ENCODE results near the gene FTO.

DNA sequence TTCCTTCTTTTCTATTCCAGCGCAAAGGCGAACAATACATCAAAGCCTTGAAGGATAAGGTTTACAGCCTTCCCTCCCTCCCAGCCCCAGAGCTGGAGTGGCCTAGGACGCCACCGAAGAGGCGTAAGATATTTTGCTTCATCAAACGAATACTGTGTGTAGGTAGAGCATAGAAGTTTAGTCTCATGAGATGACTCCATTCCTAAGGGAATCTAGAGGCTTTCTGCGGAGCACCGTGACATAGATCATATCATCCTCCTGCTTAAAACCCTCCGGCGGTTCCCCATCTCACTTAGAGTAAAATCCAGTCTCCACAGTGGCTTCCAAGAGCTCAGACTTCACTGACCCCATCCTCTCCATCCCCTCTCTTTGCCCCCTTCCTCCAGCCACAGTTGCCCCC, 390.7 kb downstream of the FTO start:
- TF ChIP-seq POLR2A (IDR thresholded peaks at IDR 0.05) = no peak
- TF ChIP-seq, protein P1, sequence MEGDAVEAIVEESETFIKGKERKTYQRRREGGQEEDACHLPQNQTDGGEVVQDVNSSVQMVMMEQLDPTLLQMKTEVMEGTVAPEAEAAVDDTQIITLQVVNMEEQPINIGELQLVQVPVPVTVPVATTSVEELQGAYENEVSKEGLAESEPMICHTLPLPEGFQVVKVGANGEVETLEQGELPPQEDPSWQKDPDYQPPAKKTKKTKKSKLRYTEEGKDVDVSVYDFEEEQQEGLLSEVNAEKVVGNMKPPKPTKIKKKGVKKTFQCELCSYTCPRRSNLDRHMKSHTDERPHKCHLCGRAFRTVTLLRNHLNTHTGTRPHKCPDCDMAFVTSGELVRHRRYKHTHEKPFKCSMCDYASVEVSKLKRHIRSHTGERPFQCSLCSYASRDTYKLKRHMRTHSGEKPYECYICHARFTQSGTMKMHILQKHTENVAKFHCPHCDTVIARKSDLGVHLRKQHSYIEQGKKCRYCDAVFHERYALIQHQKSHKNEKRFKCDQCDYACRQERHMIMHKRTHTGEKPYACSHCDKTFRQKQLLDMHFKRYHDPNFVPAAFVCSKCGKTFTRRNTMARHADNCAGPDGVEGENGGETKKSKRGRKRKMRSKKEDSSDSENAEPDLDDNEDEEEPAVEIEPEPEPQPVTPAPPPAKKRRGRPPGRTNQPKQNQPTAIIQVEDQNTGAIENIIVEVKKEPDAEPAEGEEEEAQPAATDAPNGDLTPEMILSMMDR (IDR thresholded peaks at IDR 0.05) = no peak
- TF ChIP-seq POLR2AphosphoS5 (IDR thresholded peaks at IDR 0.05) = no peak

Data from prostate gland (tissue), 2 donors.